ENCODE measurements around the gene ENC1.
"Not testable (repeated sequence)": the region's sequence is repeated elsewhere in the genome, so short reads cannot be mapped to it uniquely, and the experiment has no call there.

DNA sequence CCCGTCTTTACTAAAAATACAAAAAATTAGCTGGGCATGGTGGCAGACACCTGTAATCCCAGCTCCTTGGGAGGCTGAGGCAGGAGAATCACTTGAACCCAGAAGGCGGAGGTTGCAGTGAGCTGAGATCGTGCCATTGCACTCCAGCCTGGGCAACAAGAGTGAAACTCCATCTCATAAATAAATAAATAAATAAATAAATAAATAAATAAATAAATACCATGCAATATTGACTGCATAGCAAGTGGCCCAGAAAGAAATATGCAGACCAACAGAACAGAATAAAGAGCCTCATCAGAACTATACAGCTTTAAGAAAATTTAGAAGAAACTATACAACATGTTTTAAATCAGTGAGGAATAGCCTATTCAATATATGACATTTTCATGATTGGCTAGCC lies 37.6 kb upstream of the ENC1 start:
- TF ChIP-seq, protein P1, sequence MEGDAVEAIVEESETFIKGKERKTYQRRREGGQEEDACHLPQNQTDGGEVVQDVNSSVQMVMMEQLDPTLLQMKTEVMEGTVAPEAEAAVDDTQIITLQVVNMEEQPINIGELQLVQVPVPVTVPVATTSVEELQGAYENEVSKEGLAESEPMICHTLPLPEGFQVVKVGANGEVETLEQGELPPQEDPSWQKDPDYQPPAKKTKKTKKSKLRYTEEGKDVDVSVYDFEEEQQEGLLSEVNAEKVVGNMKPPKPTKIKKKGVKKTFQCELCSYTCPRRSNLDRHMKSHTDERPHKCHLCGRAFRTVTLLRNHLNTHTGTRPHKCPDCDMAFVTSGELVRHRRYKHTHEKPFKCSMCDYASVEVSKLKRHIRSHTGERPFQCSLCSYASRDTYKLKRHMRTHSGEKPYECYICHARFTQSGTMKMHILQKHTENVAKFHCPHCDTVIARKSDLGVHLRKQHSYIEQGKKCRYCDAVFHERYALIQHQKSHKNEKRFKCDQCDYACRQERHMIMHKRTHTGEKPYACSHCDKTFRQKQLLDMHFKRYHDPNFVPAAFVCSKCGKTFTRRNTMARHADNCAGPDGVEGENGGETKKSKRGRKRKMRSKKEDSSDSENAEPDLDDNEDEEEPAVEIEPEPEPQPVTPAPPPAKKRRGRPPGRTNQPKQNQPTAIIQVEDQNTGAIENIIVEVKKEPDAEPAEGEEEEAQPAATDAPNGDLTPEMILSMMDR (IDR thresholded peaks at IDR 0.05), result not testable (repeated sequence)
- not testable (repeated sequence) for TF ChIP-seq POLR2A (IDR thresholded peaks at IDR 0.05)

Data from body of pancreas (tissue), 4 donors.